ENCODE results near the gene JAML. TPM values are rescaled to one million over a fixed set of nuclear protein-coding genes. Genes with fewer than 3 reads are reported as not detected.

The JAML gene
- total and polyA plus RNA-seq, 9 of the 15 experiments (the other 6 are each of a cell fraction or from before 2014, with no cell fraction given) = 0.05 to 0.32 (median 0.22) TPM; not detected in 4

- TF ChIP-seq AFF1 (IDR thresholded peaks at IDR 0.05; ENCODE audit: low read depth in 1 of 2, partially characterized antibody in 2 of 2) (peak; percentile 7 to 75), NFATC3 (IDR thresholded peaks at IDR 0.05) (no peak), ZNF12 (CRISPR knock-in tag; IDR thresholded peaks at IDR 0.05) (no peak), ZNF431 (CRISPR knock-in tag; IDR thresholded peaks at IDR 0.05) (no peak), SMARCB1 (IDR thresholded peaks at IDR 0.05; ENCODE audit: insufficient read length, low read depth) (no peak), RB1 (IDR thresholded peaks at IDR 0.05; ENCODE audit: low read depth) (no peak), RFX7 (CRISPR knock-in tag; IDR thresholded peaks at IDR 0.05) (no peak), GTF2B (IDR thresholded peaks at IDR 0.05; ENCODE audit: extremely low read depth, insufficient read length) (no peak), IRF9 (tag; IDR thresholded peaks at IDR 0.05) (no peak), SIX5 (IDR thresholded peaks at IDR 0.05; ENCODE audit: borderline replicate concordance in 1 of 2, insufficient read depth in 1 of 2, low read depth in 1 of 2, low read length in 2 of 2) (no peak), ZNF354B (CRISPR knock-in tag; IDR thresholded peaks at IDR 0.05) (no peak), REST (IDR thresholded peaks at IDR 0.05; ENCODE audit: borderline replicate concordance) (peak; percentile 95), REST (CRISPR knock-in tag; IDR thresholded peaks at IDR 0.05; ENCODE audit: low read depth) (no peak), RAD51 (IDR thresholded peaks at IDR 0.05; ENCODE audit: borderline replicate concordance, low read depth) (0 out of 2 replicates have a peak, but pooled peaks have one; percentile 18)
Observed at GRCh38 chr11:118240999-118241763, 16.4 kb upstream of the JAML start (continued).
